NB4 (cell line): ENCODE data around the gene CREB5.

Experiments used
- MYC ChIP-seq: IDR thresholded peaks from 2 replicates; pipeline ENCODE4 v1.6.1; 2011; ENCODE audit warnings: low read depth, low read length
- POLR2A ChIP-seq: IDR thresholded peaks from 2 replicates; pipeline ENCODE4 v1.6.1; 2011; ENCODE audit warnings: mild to moderate bottlenecking; ENCODE audit not compliant: insufficient read length; ENCODE audit errors: extremely low read depth
- TF ChIP-seq, protein P1 (sequence below): IDR thresholded peaks from one replicate; pipeline ENCODE4 v1.5.1; 2012; ENCODE audit warnings: low read depth, low read length
- TF ChIP-seq, protein P2 (sequence below): IDR thresholded peaks from 2 replicates; pipeline ENCODE4 v1.6.1; 2011; ENCODE audit warnings: low read depth, low read length

DNA sequence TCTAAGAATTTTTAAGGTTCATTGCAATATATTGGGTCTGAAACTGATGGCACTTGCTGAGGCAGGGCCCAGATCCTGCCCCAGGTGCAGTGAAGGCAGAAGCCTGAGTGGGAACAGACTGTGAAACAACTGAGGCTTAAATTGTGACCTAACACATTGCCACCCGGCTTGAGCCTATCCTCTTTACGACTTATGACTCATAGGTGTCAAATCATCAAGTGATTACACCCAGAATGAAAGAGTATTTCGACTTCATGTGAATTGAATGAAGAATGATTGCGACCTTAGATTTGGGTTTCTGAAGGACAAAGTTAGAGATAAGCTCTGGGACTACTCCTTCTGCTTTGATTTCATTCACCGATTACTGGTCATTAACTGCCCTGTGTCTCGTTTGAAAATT is 200.9 kb downstream of the CREB5 start:
- TF ChIP-seq, protein P1, sequence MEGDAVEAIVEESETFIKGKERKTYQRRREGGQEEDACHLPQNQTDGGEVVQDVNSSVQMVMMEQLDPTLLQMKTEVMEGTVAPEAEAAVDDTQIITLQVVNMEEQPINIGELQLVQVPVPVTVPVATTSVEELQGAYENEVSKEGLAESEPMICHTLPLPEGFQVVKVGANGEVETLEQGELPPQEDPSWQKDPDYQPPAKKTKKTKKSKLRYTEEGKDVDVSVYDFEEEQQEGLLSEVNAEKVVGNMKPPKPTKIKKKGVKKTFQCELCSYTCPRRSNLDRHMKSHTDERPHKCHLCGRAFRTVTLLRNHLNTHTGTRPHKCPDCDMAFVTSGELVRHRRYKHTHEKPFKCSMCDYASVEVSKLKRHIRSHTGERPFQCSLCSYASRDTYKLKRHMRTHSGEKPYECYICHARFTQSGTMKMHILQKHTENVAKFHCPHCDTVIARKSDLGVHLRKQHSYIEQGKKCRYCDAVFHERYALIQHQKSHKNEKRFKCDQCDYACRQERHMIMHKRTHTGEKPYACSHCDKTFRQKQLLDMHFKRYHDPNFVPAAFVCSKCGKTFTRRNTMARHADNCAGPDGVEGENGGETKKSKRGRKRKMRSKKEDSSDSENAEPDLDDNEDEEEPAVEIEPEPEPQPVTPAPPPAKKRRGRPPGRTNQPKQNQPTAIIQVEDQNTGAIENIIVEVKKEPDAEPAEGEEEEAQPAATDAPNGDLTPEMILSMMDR = no peak
- TF ChIP-seq POLR2A = no peak
- TF ChIP-seq, protein P2, sequence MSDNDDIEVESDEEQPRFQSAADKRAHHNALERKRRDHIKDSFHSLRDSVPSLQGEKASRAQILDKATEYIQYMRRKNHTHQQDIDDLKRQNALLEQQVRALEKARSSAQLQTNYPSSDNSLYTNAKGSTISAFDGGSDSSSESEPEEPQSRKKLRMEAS = no peak
- no peak for TF ChIP-seq MYC
